H1 (cell line): Measurements from ENCODE around the gene DHRS3. TPM values are rescaled to one million over a fixed set of nuclear protein-coding genes. Genes with fewer than 3 reads are reported as not detected.

Source experiments
- BACH1 ChIP-seq: IDR thresholded peaks from 2 replicates; pipeline ENCODE4 v1.6.1; 2012; ENCODE audit warnings: low read length, improper control_type of control experiment
- CREB1 ChIP-seq: IDR thresholded peaks from 2 replicates; pipeline ENCODE4 v1.6.1; 2012; ENCODE audit warnings: inconsistent platforms
- POU5F1 ChIP-seq: IDR thresholded peaks from 2 replicates; pipeline ENCODE4 v1.6.1; 2011; ENCODE audit warnings: low read depth, mild to moderate bottlenecking, low read length, moderate library complexity
- polyA plus RNA-seq, 7 experiments: library from polyadenylated mRNA; depleted of rRNA in 3 of 7; stranded (reverse) in 5 of 7; unstranded in 2 of 7; fragments of >200 nt in 5 of 7; fragments of 200-250 nt in 2 of 7; gene quantifications; 1 replicate in 5 of 7; 2 replicates in 1 of 7; 4 replicates in 1 of 7; pipeline versions ENCODE4 v1.2.1 to v1.2.3, GENCODE V29; 2011 to 2013; ENCODE audit warnings: missing spikeins in 2 of 7, mixed read lengths in 2 of 7
- total RNA-seq: library from RNA; stranded (reverse); fragmentation: NEBNext Ultra II Directional; extraction: Animal tissue kit (Norgen Biotek cat#: 25700); gene quantifications from 2 replicates; pipeline ENCODE4 v1.2.1, GENCODE V29; 2021
- TF ChIP-seq, protein P1 (sequence below): IDR thresholded peaks from 2 replicates; pipeline ENCODE4 v1.6.1; 2012; ENCODE audit warnings: inconsistent platforms

The DHRS3 gene
- total and polyA plus RNA-seq, 2 of the 8 experiments (the other 6 are each of a cell fraction or from before 2014, with no cell fraction given) = 32.5 to 36.4 TPM

GRCh38 chr1:12608311-12608957 lies 9.6 kb downstream of the DHRS3 start (continued):
- TF ChIP-seq POU5F1 (no peak), BACH1 (no peak), CREB1 (no peak)
- TF ChIP-seq, protein P1, sequence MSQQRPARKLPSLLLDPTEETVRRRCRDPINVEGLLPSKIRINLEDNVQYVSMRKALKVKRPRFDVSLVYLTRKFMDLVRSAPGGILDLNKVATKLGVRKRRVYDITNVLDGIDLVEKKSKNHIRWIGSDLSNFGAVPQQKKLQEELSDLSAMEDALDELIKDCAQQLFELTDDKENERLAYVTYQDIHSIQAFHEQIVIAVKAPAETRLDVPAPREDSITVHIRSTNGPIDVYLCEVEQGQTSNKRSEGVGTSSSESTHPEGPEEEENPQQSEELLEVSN = no peak
